Stimulated activated effector memory CD8-positive, alpha-beta T cell treated with anti-CD3 and anti-CD28 coated beads, Interleukin-12 subunit alpha, Interleukin-12 subunit beta, amount 100 ng/mL, for 72 hours (primary cell): ENCODE data around the gene WDR43.
A peak's percentile ranks its signal among the peaks of the same experiment; 100 is the strongest.
"Not testable (repeated sequence)": the region's sequence is repeated elsewhere in the genome, so short reads cannot be mapped to it uniquely, and the experiment has no call there.

Experiments used
- ATAC-seq: fragments of 150-1000 bp; cut with Tn5 transposase; 2 replicates; pipeline ENCODE4 v1.10.0; 2021
- DNase-seq, 2 donors: peaks; one replicate each; pipeline ENCODE4 v3.0.0; 2021 to 2022; ENCODE audit warnings: low spot score in 2 of 2
- H3K27ac Mint-ChIP-seq: one replicate; pipeline ENCODE4 v1.8.0; 2022; ENCODE audit warnings: mild to moderate bottlenecking, mixed read lengths
- H3K36me3 Mint-ChIP-seq: one replicate; pipeline ENCODE4 v1.8.0; 2022; ENCODE audit warnings: mild to moderate bottlenecking, mixed read lengths
- H3K4me1 Mint-ChIP-seq: one replicate; pipeline ENCODE4 v1.8.0; 2022; ENCODE audit warnings: mixed read lengths
- H3K4me3 Mint-ChIP-seq: one replicate; pipeline ENCODE4 v1.8.0; 2022; ENCODE audit warnings: mild to moderate bottlenecking, mixed read lengths
- H3K9me3 Mint-ChIP-seq: one replicate; pipeline ENCODE4 v1.8.0; 2022; ENCODE audit warnings: mixed read lengths

The WDR43 gene

DNA sequence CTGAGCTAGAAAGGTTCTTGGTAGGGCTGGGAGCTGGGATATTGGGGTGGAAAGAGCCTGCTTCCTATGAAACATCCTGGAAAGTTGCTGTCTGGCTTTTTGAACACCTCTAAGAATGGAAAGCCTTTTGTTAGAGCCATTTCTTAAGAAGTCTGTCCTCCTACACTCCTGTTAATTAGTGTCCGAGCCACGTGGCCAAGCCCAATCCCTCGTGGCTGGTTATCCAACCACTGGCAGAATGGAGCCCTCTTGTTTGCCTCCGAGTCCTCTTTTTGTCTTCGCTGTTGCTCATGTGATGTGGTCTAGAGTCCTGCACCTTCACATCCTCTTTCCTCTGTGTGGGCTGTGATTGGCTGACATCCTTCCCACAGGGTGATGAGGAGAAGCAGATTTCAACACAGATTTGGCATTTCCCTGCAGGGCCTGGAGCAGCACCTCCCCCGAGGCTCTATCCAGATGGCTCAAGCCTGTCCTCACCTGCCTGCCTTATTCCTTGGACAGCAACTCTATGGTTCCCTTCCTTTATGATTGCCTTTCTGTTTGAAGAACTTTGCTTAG is 78.4 kb downstream of the WDR43 start:
- Mint-ChIP-seq H3K9me3 (no peaks in the 10 kb centered on the region), H3K4me1 (peaks cover 12% of the 10 kb centered on the region), H3K27ac (peak overlapping the region; percentile 24), H3K4me3 (no peak overlapping the region), H3K36me3 (no peaks in the 10 kb centered on the region)
- DNase-seq (no peak), ATAC-seq (peak; percentile 56)

DNA sequence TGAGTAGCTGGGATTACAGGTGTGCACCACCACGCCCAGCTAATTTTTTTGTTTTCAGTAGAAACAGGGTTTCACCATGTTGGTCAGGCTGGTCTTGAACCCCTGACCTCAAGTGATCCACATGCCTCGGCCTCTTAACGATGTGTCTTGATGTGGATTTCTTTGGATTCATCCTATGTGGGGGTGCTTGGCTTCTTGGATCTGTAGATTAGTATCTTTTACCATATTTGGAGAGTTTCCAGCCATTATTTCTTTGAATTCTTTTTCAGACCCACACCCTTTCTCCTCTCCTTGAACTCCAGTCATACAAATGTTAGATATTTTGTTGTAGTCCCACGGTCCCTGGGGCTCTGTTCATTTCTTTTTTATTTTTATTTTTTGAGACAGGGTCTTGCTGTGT is 79.8 kb downstream of the WDR43 start:
- Mint-ChIP-seq H3K4me3 (no peak overlapping the region), H3K4me1 (peaks cover 12% of the 10 kb centered on the region), H3K27ac (no peak overlapping the region), H3K9me3 (no peaks in the 10 kb centered on the region), H3K36me3 (no peaks in the 10 kb centered on the region)
- DNase-seq (no peak), ATAC-seq (no peak)

DNA sequence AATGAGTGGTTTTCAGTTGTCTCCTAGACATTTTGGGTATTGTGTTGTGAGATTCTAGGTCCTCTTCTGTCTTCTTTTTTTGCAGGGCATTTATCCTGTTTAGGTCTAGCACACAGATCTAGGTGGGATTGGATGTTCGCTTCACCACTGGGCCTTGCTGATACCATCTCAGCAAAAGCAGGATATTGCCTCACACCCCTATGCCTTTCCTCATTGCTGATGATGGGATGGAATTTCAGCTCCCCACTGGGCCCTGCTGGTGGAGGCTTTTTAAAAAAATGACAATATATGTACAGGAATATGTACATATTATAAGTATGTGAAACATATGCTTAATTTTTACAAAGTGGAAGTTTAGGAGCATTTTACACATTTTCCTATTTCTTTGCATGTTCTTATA is 81.2 kb downstream of the WDR43 start:
- no peak for ATAC-seq
- Mint-ChIP-seq H3K27ac (no peak overlapping the region), H3K4me3 (no peak overlapping the region), H3K4me1 (peaks cover 12% of the 10 kb centered on the region), H3K36me3 (no peaks in the 10 kb centered on the region), H3K9me3 (no peaks in the 10 kb centered on the region)
- DNase-seq = no peak

DNA sequence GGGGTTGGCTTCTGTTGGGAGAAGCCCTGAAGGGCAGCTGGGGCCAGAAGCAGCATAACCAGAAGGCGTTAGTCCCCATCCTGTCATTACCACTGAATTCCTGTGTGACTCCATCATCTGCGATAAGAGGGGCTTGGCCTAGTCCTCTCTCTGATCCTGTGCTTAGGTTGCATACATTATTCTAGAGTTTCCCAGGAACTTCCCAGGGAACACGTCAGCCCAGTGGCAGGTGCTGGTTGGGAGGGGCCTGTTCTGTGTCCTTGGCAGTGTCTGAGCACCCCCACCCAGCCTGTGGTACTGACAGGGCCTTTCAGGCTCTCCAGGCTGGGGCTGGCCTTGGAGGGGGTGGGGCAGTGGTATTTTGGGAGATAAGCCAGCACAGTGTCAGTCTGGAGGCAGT is 82.1 kb downstream of the WDR43 start:
- Mint-ChIP-seq H3K9me3 (no peaks in the 10 kb centered on the region), H3K4me3 (no peak overlapping the region), H3K36me3 (no peaks in the 10 kb centered on the region), H3K4me1 (peaks cover 12% of the 10 kb centered on the region), H3K27ac (peak overlapping the region; percentile 52)
- no peak for ATAC-seq
- DNase-seq = no peak

DNA sequence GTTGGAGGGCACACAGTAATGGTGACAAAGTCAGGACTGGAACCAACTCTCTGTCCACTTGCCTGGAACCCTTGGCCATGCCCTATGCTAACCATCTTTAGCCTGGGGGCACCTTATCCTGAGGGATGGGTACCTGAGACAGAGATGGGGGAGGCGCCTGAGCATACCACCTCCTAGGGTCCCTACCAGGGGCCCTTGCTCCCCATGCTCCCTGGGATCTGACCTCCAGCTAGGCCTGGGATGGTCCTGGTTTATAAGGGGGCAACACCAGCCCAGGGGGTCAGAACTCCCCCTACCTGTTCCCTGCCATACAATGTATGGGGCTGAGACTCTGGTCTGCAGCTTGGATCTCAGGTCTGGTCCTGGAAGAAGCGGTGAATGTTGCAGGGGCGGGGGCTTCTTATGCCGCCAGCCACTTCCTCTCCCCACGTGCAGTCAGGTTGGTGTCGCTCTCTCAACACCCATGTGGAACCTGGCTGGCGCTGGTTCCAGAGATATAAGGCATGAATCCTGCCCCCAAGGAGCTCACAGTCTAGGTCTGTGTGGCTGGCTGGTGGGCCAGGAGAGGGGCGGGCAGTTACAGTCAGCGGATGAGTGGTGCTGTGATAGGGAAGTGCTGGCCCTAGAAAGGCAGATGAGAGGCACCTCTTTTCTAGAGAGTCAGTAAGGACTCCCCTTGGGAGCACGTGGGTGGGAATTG is 82.9 kb downstream of the WDR43 start:
- ATAC-seq (no peak), DNase-seq (no peak)
- Mint-ChIP-seq H3K36me3 (no peaks in the 10 kb centered on the region), H3K4me1 (peaks cover 12% of the 10 kb centered on the region), H3K27ac (peak overlapping the region; percentile 78), H3K4me3 (no peak overlapping the region), H3K9me3 (no peaks in the 10 kb centered on the region)

DNA sequence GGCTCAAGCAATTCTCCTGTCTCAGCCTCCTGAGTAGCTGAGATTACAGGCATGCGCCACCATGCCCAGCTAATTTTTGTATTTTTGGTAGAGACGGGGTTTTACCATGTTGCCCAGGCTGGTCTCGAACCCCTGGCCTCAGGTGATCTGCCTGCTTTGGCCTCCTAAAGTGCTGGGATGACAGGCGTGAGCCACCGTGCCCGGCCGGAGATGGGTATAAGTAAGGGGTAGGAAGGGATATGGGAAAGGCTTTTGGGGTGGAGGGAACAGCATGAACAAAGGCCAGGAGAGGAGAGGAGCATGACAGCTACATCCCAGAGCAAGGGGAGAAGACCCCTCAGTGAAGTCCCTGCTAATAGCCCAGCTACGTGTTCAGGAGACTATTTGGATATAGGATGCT is 83.5 kb downstream of the WDR43 start:
- DNase-seq, H3K9me3 Mint-ChIP-seq, H3K4me1 Mint-ChIP-seq, H3K4me3 Mint-ChIP-seq, ATAC-seq, H3K36me3 Mint-ChIP-seq: not testable (repeated sequence)
- peak overlapping the region; percentile 78 for H3K27ac Mint-ChIP-seq

DNA sequence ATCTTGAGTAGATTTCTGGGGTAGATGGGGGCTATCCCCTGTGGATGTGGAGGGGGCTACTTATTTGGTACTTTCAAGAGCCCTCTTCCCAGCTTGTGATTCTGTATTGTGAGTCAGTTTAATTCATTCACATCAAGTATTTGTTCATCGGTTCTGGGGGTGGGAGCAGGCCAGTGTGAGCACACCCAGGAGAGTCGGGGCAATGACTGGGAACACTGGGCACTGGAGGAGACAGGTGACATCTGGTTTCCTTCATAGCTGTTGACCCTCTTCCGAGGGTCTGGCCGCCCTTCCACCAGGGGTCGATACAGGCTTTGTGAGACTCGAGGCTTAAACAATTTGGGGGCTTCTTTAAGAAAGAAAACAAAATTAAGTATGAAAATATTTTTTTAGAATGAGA is 84.1 kb downstream of the WDR43 start:
- peak overlapping the region; percentile 78 for H3K27ac Mint-ChIP-seq
- no peak for ATAC-seq
- peaks cover under 1% of the 10 kb centered on the region for H3K4me1 Mint-ChIP-seq
- H3K36me3 Mint-ChIP-seq = no peaks in the 10 kb centered on the region
- no peaks in the 10 kb centered on the region for H3K9me3 Mint-ChIP-seq
- H3K4me3 Mint-ChIP-seq = no peak overlapping the region
- no peak for DNase-seq

DNA sequence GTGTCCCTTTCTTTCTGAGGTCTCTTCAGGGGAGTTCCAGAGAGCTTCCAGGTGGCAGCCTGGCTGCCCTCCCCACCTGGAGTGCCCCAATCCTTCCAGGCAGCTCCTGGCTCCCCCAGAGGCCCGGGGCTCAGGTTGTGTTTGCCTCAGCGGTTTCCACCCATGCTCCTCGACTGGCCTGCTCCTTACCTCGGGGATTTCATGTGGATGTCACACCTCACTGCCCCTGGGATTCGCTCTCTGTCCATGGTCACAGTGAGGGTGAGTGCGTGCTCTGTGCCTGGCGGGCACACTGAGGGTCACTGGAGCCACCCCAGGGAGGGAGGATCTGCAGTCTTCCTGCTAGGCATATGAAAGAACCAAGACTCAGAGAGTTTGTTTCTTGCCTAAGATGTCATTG is 84.6 kb downstream of the WDR43 start:
- Mint-ChIP-seq H3K4me1 (no peaks in the 10 kb centered on the region), H3K36me3 (no peaks in the 10 kb centered on the region), H3K9me3 (no peaks in the 10 kb centered on the region), H3K4me3 (no peak overlapping the region), H3K27ac (peak overlapping the region; percentile 78)
- DNase-seq (no peak), ATAC-seq (no peak)

DNA sequence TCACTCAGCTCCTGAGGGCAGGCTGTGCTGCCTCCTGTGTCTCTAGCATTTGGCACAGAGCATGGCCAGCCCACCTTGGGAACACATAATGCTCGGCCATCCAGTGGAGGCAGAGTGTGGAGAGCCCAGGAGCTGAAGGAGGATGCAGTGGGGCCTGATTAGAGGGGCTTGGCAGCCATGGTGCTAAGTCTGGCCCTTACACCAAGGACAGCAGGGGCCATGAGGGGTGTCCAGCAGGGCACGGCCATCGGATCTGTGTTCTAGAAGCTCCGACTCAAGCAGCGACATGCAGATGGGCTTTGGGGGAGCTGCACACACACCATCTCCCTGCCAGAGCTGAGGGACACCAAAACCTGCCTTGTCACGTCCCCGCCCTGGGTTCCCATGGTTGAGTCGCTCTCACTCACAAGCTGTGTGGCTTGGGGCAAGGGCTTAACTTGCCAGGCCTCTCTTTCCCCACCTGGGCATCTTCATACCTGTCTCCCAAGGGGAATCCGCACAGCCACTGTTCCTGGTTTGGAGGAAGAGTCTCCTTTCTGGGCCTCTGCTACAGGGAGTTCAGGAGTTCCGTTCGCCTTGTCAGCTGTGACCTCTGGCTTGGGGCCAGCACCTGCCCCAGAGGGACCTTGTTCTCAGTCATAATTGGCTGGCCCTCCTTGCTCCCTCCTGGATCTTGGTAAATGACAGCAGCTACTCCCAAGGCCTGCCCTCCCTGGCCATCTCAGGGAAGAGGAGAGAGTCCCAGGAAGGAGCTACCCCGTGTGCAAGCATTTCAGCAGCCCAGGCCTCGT is 85.3 kb downstream of the WDR43 start:
- H3K4me3 Mint-ChIP-seq = no peak overlapping the region
- H3K36me3 Mint-ChIP-seq = no peaks in the 10 kb centered on the region
- no peaks in the 10 kb centered on the region for H3K4me1 Mint-ChIP-seq
- ATAC-seq (peak; percentile 8), DNase-seq (no peak)
- peak overlapping the region; percentile 78 for H3K27ac Mint-ChIP-seq
- no peaks in the 10 kb centered on the region for H3K9me3 Mint-ChIP-seq

DNA sequence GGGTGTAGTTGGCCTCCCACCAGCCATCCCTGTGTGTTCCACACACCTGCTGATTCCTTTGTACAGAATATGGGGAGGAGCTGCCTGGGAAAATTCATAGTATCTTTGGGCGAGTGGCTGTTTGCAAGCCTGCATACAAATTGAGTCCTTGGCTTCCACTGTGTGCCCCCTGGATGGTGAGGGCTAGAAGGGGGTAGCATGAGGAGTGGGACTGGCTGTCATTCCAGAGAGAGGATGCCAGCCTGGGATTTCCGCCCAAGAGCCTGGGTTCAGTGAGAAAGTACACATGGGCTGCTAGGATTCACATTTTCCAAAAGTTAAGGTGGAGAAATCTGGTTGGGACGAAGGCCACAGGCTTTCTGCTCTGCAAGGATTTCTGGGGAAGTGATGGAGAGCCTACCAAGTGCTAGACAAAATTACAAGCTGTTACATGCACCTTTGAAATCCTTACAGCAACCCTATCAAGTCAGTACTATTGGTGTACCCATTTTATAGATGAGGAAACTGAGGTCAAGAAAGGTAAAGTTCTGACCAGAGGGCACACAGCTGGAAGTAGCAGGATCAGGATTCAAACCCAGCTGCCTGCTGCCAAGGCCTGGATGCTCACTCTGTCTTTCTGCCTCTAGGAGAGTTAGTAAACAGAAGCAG is 86.0 kb downstream of the WDR43 start:
- Mint-ChIP-seq H3K4me1 (no peaks in the 10 kb centered on the region), H3K9me3 (no peaks in the 10 kb centered on the region), H3K36me3 (no peaks in the 10 kb centered on the region), H3K4me3 (no peak overlapping the region), H3K27ac (peak overlapping the region; percentile 78)
- DNase-seq (no peak), ATAC-seq (no peak)

DNA sequence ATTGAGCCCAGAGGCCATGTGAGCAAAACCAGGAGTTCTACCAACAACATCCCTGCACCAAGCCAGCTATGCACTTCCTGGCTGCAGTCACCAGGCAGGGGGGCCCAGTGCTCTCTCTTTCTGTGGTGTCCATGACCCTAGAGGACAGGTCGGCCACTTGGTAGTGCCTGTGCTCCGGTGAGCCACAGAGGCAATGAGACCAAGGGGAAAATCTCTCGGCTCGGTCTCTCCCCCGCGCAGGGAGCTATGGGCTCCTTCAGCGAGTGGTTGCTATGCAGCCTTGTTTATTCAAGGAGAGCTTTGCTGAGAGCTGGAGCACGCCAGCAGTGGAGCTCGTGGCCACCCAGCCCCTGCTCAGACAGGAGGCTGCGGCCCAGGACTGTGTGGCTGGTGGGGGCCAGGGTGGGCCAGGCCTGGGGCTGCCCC is 86.6 kb downstream of the WDR43 start, which contains the start of gene TOGARAM2:
TOGARAM2 (plus strand) TSS at position 283 of the 426 bp plus-strand sequence. CDS start 13,537 bp downstream, outside the sequence.
- ATAC-seq (no peak), DNase-seq (no peak)
- Mint-ChIP-seq H3K9me3 (no peaks in the 10 kb centered on the region), H3K4me1 (peaks cover 2% of the 10 kb centered on the region), H3K27ac (peak within 1 kb of the TSS; percentile 78), H3K4me3 (no peak within 1 kb of the TSS), H3K36me3 (no peaks in the 10 kb centered on the region)

DNA sequence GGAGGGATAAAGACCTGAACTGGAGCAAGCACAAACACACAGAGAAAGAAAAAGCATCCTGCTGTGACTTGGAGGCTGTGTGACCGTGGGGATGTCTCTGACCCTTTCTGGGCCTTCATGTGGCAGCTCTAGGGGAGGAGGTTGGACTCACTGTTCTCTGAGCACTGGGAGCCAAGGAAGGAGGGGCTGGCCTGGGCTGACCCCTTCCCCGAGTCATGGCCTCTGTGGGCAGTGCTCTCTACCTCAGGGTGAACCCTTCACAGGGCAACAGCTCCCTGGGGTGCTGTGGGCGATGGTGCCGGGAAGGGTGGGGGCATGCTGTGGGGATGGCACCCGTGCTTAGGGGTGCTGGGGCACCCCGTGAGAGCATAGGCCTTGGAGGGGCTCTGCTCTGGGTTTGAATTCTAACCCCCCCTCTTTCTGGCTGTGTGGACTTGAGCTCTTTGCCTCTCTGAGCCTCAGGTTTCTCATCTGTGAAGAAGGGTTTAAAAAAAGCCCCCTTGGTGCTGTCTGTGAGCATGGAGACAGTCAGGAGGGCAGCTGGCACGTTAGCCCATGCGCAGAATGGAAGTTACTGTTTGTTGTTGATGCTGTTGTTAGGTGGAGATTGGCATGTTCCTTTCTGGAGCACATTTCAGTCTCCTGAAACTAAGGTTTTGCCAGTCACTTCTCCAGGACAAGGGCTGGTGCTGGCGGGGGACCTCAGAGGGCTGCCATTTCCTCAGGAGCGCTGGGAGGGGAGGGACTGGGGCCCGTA is 87.3 kb downstream of the WDR43 start:
- H3K4me3 Mint-ChIP-seq = no peak overlapping the region
- no peaks in the 10 kb centered on the region for H3K36me3 Mint-ChIP-seq
- no peak overlapping the region for H3K27ac Mint-ChIP-seq
- ATAC-seq = peak; percentile 25
- DNase-seq = no peak
- no peaks in the 10 kb centered on the region for H3K9me3 Mint-ChIP-seq
- peaks cover 9% of the 10 kb centered on the region for H3K4me1 Mint-ChIP-seq

DNA sequence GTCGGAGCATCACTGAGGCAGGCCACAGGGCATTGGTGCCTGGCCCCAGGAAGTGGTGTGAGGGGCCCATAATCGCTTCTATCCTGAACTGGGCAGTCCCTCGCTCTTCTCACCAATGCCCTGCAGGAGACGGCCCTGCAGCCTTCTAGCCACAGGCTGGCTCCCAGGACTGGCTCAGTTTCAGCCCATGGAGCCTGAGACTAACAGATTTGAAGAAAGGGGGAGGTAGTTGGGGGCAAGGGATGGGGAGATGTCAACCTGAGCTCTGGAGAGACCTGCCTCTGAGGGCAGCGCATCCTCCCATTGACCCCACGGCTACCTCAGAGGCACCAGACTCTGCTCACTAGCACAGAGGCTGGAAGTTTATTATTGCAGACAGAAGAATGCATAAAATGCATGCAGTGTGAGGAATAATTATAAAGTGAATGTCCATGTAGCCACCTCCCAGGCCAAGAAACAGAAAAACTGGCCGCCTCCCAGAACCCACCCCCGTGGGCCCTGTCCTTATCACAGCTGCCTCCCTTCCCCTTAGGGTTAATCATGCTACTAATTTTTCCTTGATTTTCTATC is 88.0 kb downstream of the WDR43 start:
- H3K4me1 Mint-ChIP-seq = peaks cover 12% of the 10 kb centered on the region
- H3K27ac Mint-ChIP-seq = no peak overlapping the region
- DNase-seq (no peak), ATAC-seq (no peak)
- H3K36me3 Mint-ChIP-seq = no peaks in the 10 kb centered on the region
- H3K4me3 Mint-ChIP-seq = no peak overlapping the region
- no peaks in the 10 kb centered on the region for H3K9me3 Mint-ChIP-seq

DNA sequence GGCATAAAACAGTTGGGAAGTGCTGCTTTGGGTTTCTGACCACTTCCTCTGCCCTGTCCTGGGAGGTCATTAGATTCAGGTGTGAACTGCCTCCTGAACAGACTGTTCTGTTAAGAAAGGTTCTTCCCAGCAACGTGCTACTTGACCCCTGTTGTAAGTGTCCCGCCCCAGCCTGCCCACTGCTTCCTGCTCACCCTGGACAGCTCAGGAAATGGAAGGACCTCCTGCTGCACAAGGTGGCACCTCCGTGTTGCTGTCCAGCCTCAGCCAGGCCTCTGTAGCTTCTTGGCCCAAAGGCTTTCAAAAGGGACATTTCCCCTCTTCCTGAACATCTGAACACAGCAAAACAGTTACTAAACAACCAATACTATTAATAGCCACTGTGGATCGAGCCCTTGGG is 92.0 kb downstream of the WDR43 start:
- Mint-ChIP-seq H3K4me3 (no peak overlapping the region), H3K27ac (peak overlapping the region; percentile 48), H3K4me1 (peaks cover 12% of the 10 kb centered on the region), H3K9me3 (no peaks in the 10 kb centered on the region), H3K36me3 (no peaks in the 10 kb centered on the region)
- DNase-seq = no peak
- ATAC-seq = no peak
